IMR-90 (cell line): ENCODE results near the gene DCAF6.

Source experiments
- BHLHE40 ChIP-seq: fragments of 150-350 bp; IDR thresholded peaks from 2 replicates; pipeline ENCODE4 v1.6.1; 2016; ENCODE audit warnings: mild to moderate bottlenecking, low read depth, low read length
- CEBPB ChIP-seq: IDR thresholded peaks from 2 replicates; pipeline ENCODE4 v1.6.1; 2012; ENCODE audit warnings: low read depth, low read length, improper control_type of control experiment
- CTCF ChIP-seq: conservative IDR thresholded peaks from 2 replicates; pipeline ENCODE4 v1.5.1; 2012; ENCODE audit warnings: mild to moderate bottlenecking, low read depth, low read length, improper control_type of control experiment
- POLR2A ChIP-seq: IDR thresholded peaks from 2 replicates; pipeline ENCODE4 v1.6.1; 2012; ENCODE audit warnings: mild to moderate bottlenecking, low read depth, low read length
- RAD21 ChIP-seq: IDR thresholded peaks from 2 replicates; pipeline ENCODE4 v1.6.1; 2012; ENCODE audit warnings: low read length, improper control_type of control experiment

- TF ChIP-seq CTCF (no peak), POLR2A (no peak), RAD21 (no peak), CEBPB (no peak), BHLHE40 (no peak)
Measured at GRCh38 chr1:167949785-167950184, 13.3 kb downstream of the DCAF6 start.
